A549 (cell line): ENCODE measurements around the gene EYA3. TPM values are rescaled to one million over a fixed set of nuclear protein-coding genes. Genes with fewer than 3 reads are reported as not detected.

Experiments used
- ATAC-seq, 2 experiments: fragments of 200-7000 bp in 1 of 2; fragments of >200 bp in 1 of 2; cut with Nextera tagmentation in 1 of 2; cut with Tn5 transposase in 1 of 2; 3 replicates each; pipeline versions ENCODE4 v1.8.0 to v1.9.1; 2018 to 2020; ENCODE audit warnings: mild to moderate bottlenecking in 1 of 2, moderate library complexity in 1 of 2
- CTCF ChIA-PET: fragments of 300-600 bp; sonication (Branson Sonifier 250); formaldehyde crosslinking; extraction: SDS; loops from one replicate; lab custom pipeline; 2021; ENCODE audit warnings: antibody characterized with exemption, inconsistent platforms; lab: Yijun Ruan, JAX
- POLR2A ChIA-PET: fragments of 350-600 bp; formaldehyde crosslinking; extraction: SDS; loops from one replicate; lab custom pipeline; 2021; ENCODE audit warnings: antibody characterized with exemption, inconsistent platforms; lab: Yijun Ruan, JAX
- DNase-seq, 2 experiments: peaks; one replicate each; pipeline versions ENCODE4 v3.0.0 to v3.0.0-alpha.2; 2011 to 2016; ENCODE audit warnings: low read depth in 1 of 2, low spot score in 1 of 2
- FAIRE-seq: peaks from 2 replicates; lab custom pipeline; 2011; peaks lifted over from hg19 to GRCh38; lab: Jason Lieb, UNC
- H3K27ac ChIP-seq, 2 experiments: fragments of >200 bp; sonication (Bioruptor Twin); formaldehyde crosslinking; 3 replicates each; pipeline ENCODE4 v1.5.1; 2016 to 2017
- H3K4me1 ChIP-seq: fragments of >200 bp; sonication (Bioruptor Twin); formaldehyde crosslinking; 3 replicates; pipeline ENCODE4 v1.6.1; 2016
- H3K4me2 ChIP-seq: fragments of >200 bp; sonication (Bioruptor Twin); formaldehyde crosslinking; 3 replicates; pipeline ENCODE4 v1.6.1; 2016
- H3K4me3 ChIP-seq: fragments of >200 bp; sonication (Bioruptor Twin); formaldehyde crosslinking; 3 replicates; pipeline ENCODE4 v1.5.1; 2016
- H3K9me3 ChIP-seq: fragments of >200 bp; sonication (Bioruptor Twin); formaldehyde crosslinking; 3 replicates; pipeline ENCODE4 v1.6.1; 2016
- BCL3 ChIP-seq: fragments of >200 bp; sonication (Bioruptor Twin); formaldehyde crosslinking; IDR thresholded peaks from 3 replicates; pipeline ENCODE4 v1.6.1; 2016
- CBX2 ChIP-seq: fragments of 200-600 bp; sonication (generic); IDR thresholded peaks from 2 replicates; pipeline ENCODE4 v1.6.1; 2016; ENCODE audit warnings: low read depth, mild to moderate bottlenecking, borderline replicate concordance
- CBX8 ChIP-seq: fragments of 200-600 bp; sonication (generic); IDR thresholded peaks from 2 replicates; pipeline ENCODE4 v1.6.1; 2016
- CEBPB ChIP-seq, 2 experiments: fragments of >200 bp in 1 of 2; sonication (Bioruptor Twin) in 1 of 2; formaldehyde crosslinking in 1 of 2; IDR thresholded peaks; 2 replicates each; pipeline ENCODE4 v1.6.1; 2012 to 2016
- CHD4 ChIP-seq: fragments of 200-600 bp; sonication (generic); IDR thresholded peaks from 2 replicates; pipeline ENCODE4 v1.6.1; 2016; ENCODE audit warnings: antibody characterized with exemption, mild to moderate bottlenecking, borderline replicate concordance
- E2F6 ChIP-seq: IDR thresholded peaks from 2 replicates; pipeline ENCODE4 v1.6.1; 2012; ENCODE audit warnings: low read depth, borderline replicate concordance
- EP300 ChIP-seq, 2 experiments: fragments of >200 bp; sonication (Bioruptor Twin); formaldehyde crosslinking; IDR thresholded peaks; 2 replicates in 1 of 2; 3 replicates in 1 of 2; pipeline ENCODE4 v1.6.1; 2016 to 2017
- ESRRA ChIP-seq: fragments of 150-350 bp; IDR thresholded peaks from 2 replicates; pipeline ENCODE4 v1.6.1; 2014; ENCODE audit warnings: mild to moderate bottlenecking, low read length, borderline replicate concordance
- HES2 ChIP-seq: fragments of >200 bp; sonication (Bioruptor Twin); formaldehyde crosslinking; IDR thresholded peaks from 2 replicates; pipeline ENCODE4 v1.6.1; 2016
- JUNB ChIP-seq: fragments of >200 bp; sonication (Bioruptor Twin); formaldehyde crosslinking; IDR thresholded peaks from 2 replicates; pipeline ENCODE4 v1.6.1; 2016
- KDM5A ChIP-seq: fragments of 200-600 bp; sonication (generic); IDR thresholded peaks from 2 replicates; pipeline ENCODE4 v1.6.1; 2016; ENCODE audit warnings: antibody characterized with exemption, mild to moderate bottlenecking
- RAD21 ChIP-seq, 2 experiments: fragments of >200 bp in 1 of 2; sonication (Bioruptor Twin) in 1 of 2; formaldehyde crosslinking in 1 of 2; IDR thresholded peaks in 1 of 2; conservative IDR thresholded peaks in 1 of 2; 2 replicates in 1 of 2; 3 replicates in 1 of 2; pipeline ENCODE4 v1.6.1; 2012 to 2018; ENCODE audit warnings: inconsistent platforms in 1 of 2
- RARB ChIP-seq: fragments of 250-450 bp; sonication (Bioruptor Pico); IDR thresholded peaks from 2 replicates; pipeline ENCODE4 v1.8.0; 2021; ENCODE audit warnings: mild to moderate bottlenecking, moderate library complexity
- RCOR1 ChIP-seq: fragments of 150-350 bp; IDR thresholded peaks from 2 replicates; pipeline ENCODE4 v1.6.1; 2014; ENCODE audit warnings: antibody characterized with exemption, low read length, low read depth
- RFX5 ChIP-seq: fragments of 450-650 bp; IDR thresholded peaks from 2 replicates; pipeline ENCODE4 v1.7.1; 2014; ENCODE audit warnings: antibody characterized with exemption, mild to moderate bottlenecking, moderate library complexity
- RNF2 ChIP-seq: fragments of 200-600 bp; sonication (generic); IDR thresholded peaks from 2 replicates; pipeline ENCODE4 v1.6.1; 2016; ENCODE audit warnings: low read depth, mild to moderate bottlenecking, antibody characterized with exemption, moderate library complexity, borderline replicate concordance
- SREBF2 ChIP-seq: fragments of 450-650 bp; IDR thresholded peaks from 2 replicates; pipeline ENCODE4 v1.6.1; 2014; ENCODE audit warnings: mild to moderate bottlenecking, moderate library complexity
- TFCP2L1 ChIP-seq: fragments of 250-450 bp; sonication (Bioruptor Pico); IDR thresholded peaks from 2 replicates; pipeline ENCODE4 v1.5.0; 2021; ENCODE audit warnings: mild to moderate bottlenecking
- ZC3H11A ChIP-seq: fragments of 450-650 bp; IDR thresholded peaks from 2 replicates; pipeline ENCODE4 v1.6.1; 2014; ENCODE audit warnings: antibody characterized with exemption, mild to moderate bottlenecking
- ZSCAN20 ChIP-seq: fragments of 250-450 bp; sonication (Bioruptor Pico); IDR thresholded peaks from 2 replicates; pipeline ENCODE4 v1.8.0; 2022; ENCODE audit warnings: mild to moderate bottlenecking, moderate library complexity
- WGBS: methylation state at CpG from one replicate; pipeline ENCODE4 v1.1.6; 2017; ENCODE audit errors: missing lambda C conversion rate; 5-methylcytosine and 5-hydroxymethylcytosine counted together
- polyA plus RNA-seq, 4 experiments: library from polyadenylated mRNA; depleted of rRNA in 3 of 4; stranded (reverse); fragments of >200 nt; fragmentation: RNase III in 1 of 4; extraction: RNeasy Plus Mini Kit Qiagen cat#74134 plus additional on column Dnase treatment in 1 of 4; gene quantifications; 2 replicates in 3 of 4; 3 replicates in 1 of 4; pipeline ENCODE4 v1.2.3, GENCODE V29; 2011 to 2017
- TF ChIP-seq, protein P1 (sequence below): IDR thresholded peaks from 2 replicates; pipeline ENCODE4 v1.6.1; 2012
- TF ChIP-seq, protein P2 (sequence below): fragments of 250-450 bp; sonication (Bioruptor Pico); IDR thresholded peaks from 2 replicates; pipeline ENCODE4 v1.5.0; 2020; ENCODE audit warnings: low read depth, mild to moderate bottlenecking, moderate library complexity
- TF ChIP-seq, protein P3 (sequence below): fragments of 450-650 bp; IDR thresholded peaks from 2 replicates; pipeline ENCODE4 v1.6.1; 2014; ENCODE audit warnings: antibody characterized with exemption

The EYA3 gene
- polyA plus RNA-seq, 2 of the 4 experiments (the other 2 are of a cell fraction): 5.7 to 9.3 TPM

- no peak for TF ChIP-seq EP300 (IDR thresholded peaks at IDR 0.05)
Measured at GRCh38 chr1:28115267-28115666, 26.9 kb upstream of the EYA3 start (continued).

GRCh38 chr1:28114844-28115243 is 26.4 kb upstream of the EYA3 start:
- CTCF ChIA-PET: interaction anchor here (0.6 to 1.5 kb wide), 5 partner anchors 8 to 438 kb away, joined by 3 to 5 read pairs (median 3); partner anchors contain the start of gene PTAFR
- 85% methylated on average over 2 of the region's 2 CpGs for WGBS
- ATAC-seq: no peak
- Histone ChIP-seq H3K4me2 (no peak overlapping the region), H3K27ac (no peak overlapping the region), H3K4me3 (no peak overlapping the region), H3K4me1 (peaks cover 11% of the 10 kb centered on the region; the same call in 1 of the 3 replicates), H3K9me3 (no peaks in the 10 kb centered on the region)
- POLR2A ChIA-PET: no interaction called here
- no peak for FAIRE-seq
- TF ChIP-seq TFCP2L1 (CRISPR knock-in tag) (no peak), HES2 (no peak), RAD21 (conservative IDR thresholded peaks at IDR 0.05 in 1 of 2, IDR thresholded peaks at IDR 0.05 in 1 of 2) (no peak), SREBF2 (no peak), ZSCAN20 (CRISPR knock-in tag) (no peak), RFX5 (no peak), CBX8 (no peak), ESRRA (no peak), ZC3H11A (no peak), RARB (CRISPR knock-in tag) (no peak), CEBPB (IDR thresholded peaks at IDR 0.05) (no peak)
- TF ChIP-seq, protein P1, sequence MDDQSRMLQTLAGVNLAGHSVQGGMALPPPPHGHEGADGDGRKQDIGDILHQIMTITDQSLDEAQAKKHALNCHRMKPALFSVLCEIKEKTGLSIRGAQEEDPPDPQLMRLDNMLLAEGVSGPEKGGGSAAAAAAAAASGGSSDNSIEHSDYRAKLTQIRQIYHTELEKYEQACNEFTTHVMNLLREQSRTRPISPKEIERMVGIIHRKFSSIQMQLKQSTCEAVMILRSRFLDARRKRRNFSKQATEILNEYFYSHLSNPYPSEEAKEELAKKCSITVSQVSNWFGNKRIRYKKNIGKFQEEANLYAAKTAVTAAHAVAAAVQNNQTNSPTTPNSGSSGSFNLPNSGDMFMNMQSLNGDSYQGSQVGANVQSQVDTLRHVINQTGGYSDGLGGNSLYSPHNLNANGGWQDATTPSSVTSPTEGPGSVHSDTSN: no peak
- TF ChIP-seq, protein P2, sequence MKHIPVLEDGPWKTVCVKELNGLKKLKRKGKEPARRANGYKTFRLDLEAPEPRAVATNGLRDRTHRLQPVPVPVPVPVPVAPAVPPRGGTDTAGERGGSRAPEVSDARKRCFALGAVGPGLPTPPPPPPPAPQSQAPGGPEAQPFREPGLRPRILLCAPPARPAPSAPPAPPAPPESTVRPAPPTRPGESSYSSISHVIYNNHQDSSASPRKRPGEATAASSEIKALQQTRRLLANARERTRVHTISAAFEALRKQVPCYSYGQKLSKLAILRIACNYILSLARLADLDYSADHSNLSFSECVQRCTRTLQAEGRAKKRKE (CRISPR knock-in tag): no peak
- DNase-seq: no peak

DNA sequence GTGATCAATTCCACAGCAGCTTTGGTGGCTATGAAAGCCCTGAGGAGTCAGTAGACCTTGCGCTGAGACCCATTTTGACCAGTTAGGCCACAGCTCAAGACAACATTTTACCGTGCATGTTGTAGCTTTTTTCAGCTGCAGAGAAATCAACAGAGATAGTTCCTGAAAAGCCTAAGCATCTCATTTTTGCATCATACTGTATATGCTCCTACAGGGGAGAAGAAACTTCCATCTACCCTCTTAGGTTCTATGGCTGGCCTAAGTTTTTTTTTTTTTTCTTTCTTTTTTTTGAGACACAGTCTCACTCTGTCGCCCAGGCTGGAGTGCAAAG is 24.8 kb upstream of the EYA3 start:
- Histone ChIP-seq H3K27ac (peak overlapping the region in 1 of 2 experiments; percentile 45; a peak in 2 of 6 replicates), H3K4me1 (peaks cover 11% of the 10 kb centered on the region; the same call in 1 of the 3 replicates), H3K4me3 (no peak overlapping the region), H3K4me2 (no peak overlapping the region; the same call in 2 of the 3 replicates), H3K9me3 (no peaks in the 10 kb centered on the region)
- CTCF ChIA-PET: interaction anchor here (1.0 to 2.1 kb wide), 5 partner anchors 9 to 95 kb away, joined by 3 to 14 read pairs (median 5); no protein-coding TSS in a partner anchor
- no peak; a peak in 1 of 6 replicates for ATAC-seq
- no peak for FAIRE-seq
- POLR2A ChIA-PET: no interaction called here
- WGBS: 78% methylated on average over 3 of the region's 3 CpGs
- TF ChIP-seq CHD4 (no peak), E2F6 (no peak), BCL3 (no peak), RCOR1 (no peak), CBX2 (no peak), RNF2 (no peak), KDM5A (no peak), SREBF2 (no peak), HES2 (no peak), JUNB (no peak), ZSCAN20 (CRISPR knock-in tag) (no peak)
- TF ChIP-seq, protein P3, sequence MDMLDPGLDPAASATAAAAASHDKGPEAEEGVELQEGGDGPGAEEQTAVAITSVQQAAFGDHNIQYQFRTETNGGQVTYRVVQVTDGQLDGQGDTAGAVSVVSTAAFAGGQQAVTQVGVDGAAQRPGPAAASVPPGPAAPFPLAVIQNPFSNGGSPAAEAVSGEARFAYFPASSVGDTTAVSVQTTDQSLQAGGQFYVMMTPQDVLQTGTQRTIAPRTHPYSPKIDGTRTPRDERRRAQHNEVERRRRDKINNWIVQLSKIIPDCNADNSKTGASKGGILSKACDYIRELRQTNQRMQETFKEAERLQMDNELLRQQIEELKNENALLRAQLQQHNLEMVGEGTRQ: no peak
- TF ChIP-seq, protein P1: no peak
- peak in 1 of 2 experiments; percentile 39 for DNase-seq
